T-helper 9 cell (primary cell): ENCODE measurements around the gene TSPAN4.

ENCODE experiments used
- DNase-seq: peaks from one replicate; pipeline ENCODE4 v3.0.0-alpha.2; 2020

TSPAN4 gene

GRCh38 chr11:868394-868793 is 25.7 kb downstream of the TSPAN4 start:
- DNase-seq: no peak

GRCh38 chr11:868802-869201 is 26.1 kb downstream of the TSPAN4 start:
- no peak for DNase-seq

- no peak for DNase-seq
These were observed 26.9 kb downstream of the TSPAN4 start for GRCh38 chr11:869399-870126.

- DNase-seq: no peak
These were observed 27.4 kb downstream of the TSPAN4 start for GRCh38 chr11:870127-870413.

GRCh38 chr11:870418-870817 is 27.8 kb downstream of the TSPAN4 start:
- DNase-seq: no peak

- no peak for DNase-seq
These were observed 28.8 kb downstream of the TSPAN4 start for GRCh38 chr11:871472-871871.

GRCh38 chr11:872799-873198 is 30.1 kb downstream of the TSPAN4 start:
- DNase-seq: no peak

- DNase-seq: no peak
These were observed 31.1 kb downstream of the TSPAN4 start for GRCh38 chr11:873706-874105.

- no peak for DNase-seq
These were observed 32.6 kb downstream of the TSPAN4 start for GRCh38 chr11:875203-875602.

GRCh38 chr11:875769-876301 is 33.2 kb downstream of the TSPAN4 start:
- no peak for DNase-seq

- DNase-seq: no peak
These were observed 33.9 kb downstream of the TSPAN4 start for GRCh38 chr11:876545-876944.

- DNase-seq: no peak
These were observed 34.9 kb downstream of the TSPAN4 start for GRCh38 chr11:877565-877964.

GRCh38 chr11:880447-880846 is 37.8 kb downstream of the TSPAN4 start:
- no peak for DNase-seq

GRCh38 chr11:882596-882995 is 39.9 kb downstream of the TSPAN4 start:
- DNase-seq: no peak

- DNase-seq: no peak
These were observed 40.9 kb downstream of the TSPAN4 start for GRCh38 chr11:883527-883926.

- DNase-seq: no peak
These were observed 42.0 kb downstream of the TSPAN4 start for GRCh38 chr11:884578-885070.

GRCh38 chr11:886568-886967 is 43.9 kb downstream of the TSPAN4 start:
- DNase-seq: no peak

- DNase-seq: no peak
These were observed 44.9 kb downstream of the TSPAN4 start for GRCh38 chr11:887589-887988.

GRCh38 chr11:888310-889212 is 45.9 kb downstream of the TSPAN4 start:
- no peak for DNase-seq

GRCh38 chr11:889257-889656 is 46.6 kb downstream of the TSPAN4 start:
- no peak for DNase-seq

GRCh38 chr11:889687-890475 is 47.2 kb downstream of the TSPAN4 start:
- DNase-seq: no peak

GRCh38 chr11:890794-891540 is 48.3 kb downstream of the TSPAN4 start:
- DNase-seq: no peak
